Upper lobe of right lung (tissue), 1 donor: Measurements from ENCODE around the gene SLC45A1. TPM values are rescaled to one million over a fixed set of nuclear protein-coding genes. Genes with fewer than 3 reads are reported as not detected.

Experiments used
- ATAC-seq: fragments of 200-7000 bp; cut with Tn5 transposase; one replicate; pipeline ENCODE4 v1.9.1; 2020; ENCODE audit warnings: mild to moderate bottlenecking, moderate library complexity
- DNase-seq: peaks from one replicate; pipeline ENCODE4 v3.0.0-alpha.2; 2020
- H3K27ac ChIP-seq: fragments of 200-600 bp; one replicate; pipeline ENCODE4 v1.8.0; 2022
- H3K27me3 ChIP-seq: fragments of 200-600 bp; one replicate; pipeline ENCODE4 v1.8.0; 2022; ENCODE audit warnings: mild to moderate bottlenecking
- H3K36me3 ChIP-seq: fragments of 200-600 bp; one replicate; pipeline ENCODE4 v1.8.0; 2022
- H3K4me1 ChIP-seq: fragments of 200-600 bp; one replicate; pipeline ENCODE4 v1.8.0; 2022
- H3K4me3 ChIP-seq: fragments of 200-600 bp; one replicate; pipeline ENCODE4 v1.8.0; 2022; ENCODE audit warnings: mild to moderate bottlenecking
- H3K9me3 ChIP-seq: fragments of 200-600 bp; one replicate; pipeline ENCODE4 v1.8.0; 2022
- CTCF ChIP-seq: fragments of 200-600 bp; IDR thresholded peaks from one replicate; pipeline ENCODE4 v1.8.0; 2022; ENCODE audit warnings: antibody characterized with exemption
- intact Hi-C: fragments of 100-400 bp; cut with DNase I; formaldehyde crosslinking; loops from one replicate; pipeline ENCODE4 v1.11.0; 2022
- total RNA-seq: library from RNA; stranded (reverse); fragmentation: NEBNext Ultra II Directional; extraction: Animal tissue kit (Norgen Biotek cat#: 25700); gene quantifications from one replicate; pipeline ENCODE4 v1.2.1, GENCODE V29; 2021
- donor health status: DM: no; HTN: yes; CAD: no; lungs with severe emphysema.

The SLC45A1 gene
- total RNA-seq, 1 donor from 2014 or later: 1.9 TPM

- Histone ChIP-seq H3K27ac (no peak overlapping the region), H3K9me3 (no peaks in the 10 kb centered on the region)
- TF ChIP-seq CTCF: no peak
Measured at GRCh38 chr1:8333246-8333987, 15.5 kb downstream of the SLC45A1 start.

GRCh38 chr1:8334106-8334851 is 16.4 kb downstream of the SLC45A1 start:
- H3K27me3 ChIP-seq: no peaks in the 10 kb centered on the region
- DNase-seq: no peak
- H3K9me3 ChIP-seq: no peaks in the 10 kb centered on the region
- ATAC-seq: no peak
- intact Hi-C loops: no loop called here
- no peak for TF ChIP-seq CTCF
- H3K27ac ChIP-seq: no peak overlapping the region
- H3K4me1 ChIP-seq: no peaks in the 10 kb centered on the region
- H3K36me3 ChIP-seq: no peaks in the 10 kb centered on the region
- no peak overlapping the region for H3K4me3 ChIP-seq

More at GRCh38 chr1:8333246-8333987, 15.5 kb downstream of the SLC45A1 start:
- DNase-seq (no peak), ATAC-seq (no peak)
- Histone ChIP-seq H3K27me3 (no peaks in the 10 kb centered on the region), H3K4me3 (no peak overlapping the region), H3K36me3 (no peaks in the 10 kb centered on the region), H3K4me1 (no peaks in the 10 kb centered on the region)
- intact Hi-C loops: no loop called here

- Histone ChIP-seq H3K27me3 (no peaks in the 10 kb centered on the region), H3K27ac (no peak overlapping the region), H3K4me3 (no peak overlapping the region), H3K4me1 (no peaks in the 10 kb centered on the region), H3K9me3 (no peaks in the 10 kb centered on the region), H3K36me3 (no peaks in the 10 kb centered on the region)
- intact Hi-C loops: no loop called here
- ATAC-seq (no peak), DNase-seq (no peak)
- TF ChIP-seq CTCF: no peak
Measured at GRCh38 chr1:8335246-8335645, 17.3 kb downstream of the SLC45A1 start.

- no peak for TF ChIP-seq CTCF
- H3K27ac ChIP-seq: no peak overlapping the region
- no peaks in the 10 kb centered on the region for H3K27me3 ChIP-seq
- peaks cover 2% of the 10 kb centered on the region for H3K4me1 ChIP-seq
- ATAC-seq (peak; percentile 15), DNase-seq (no peak)
- intact Hi-C loops: no loop called here
- H3K9me3 ChIP-seq: no peaks in the 10 kb centered on the region
- no peak overlapping the region for H3K4me3 ChIP-seq
- H3K36me3 ChIP-seq: no peaks in the 10 kb centered on the region
Measured at GRCh38 chr1:8337776-8338525, 20.0 kb downstream of the SLC45A1 start.

- ATAC-seq (no peak), DNase-seq (no peak)
- H3K4me3 ChIP-seq: no peak overlapping the region
- intact Hi-C loops: no loop called here
- H3K4me1 ChIP-seq: peaks cover 6% of the 10 kb centered on the region
- H3K9me3 ChIP-seq: no peaks in the 10 kb centered on the region
- H3K27ac ChIP-seq: no peak overlapping the region
- H3K36me3 ChIP-seq: no peaks in the 10 kb centered on the region
- TF ChIP-seq CTCF: no peak
- H3K27me3 ChIP-seq: no peaks in the 10 kb centered on the region
Measured at GRCh38 chr1:8338526-8339202, 20.8 kb downstream of the SLC45A1 start.
